ENCODE results near the gene NAV2. TPM values are rescaled to one million over a fixed set of nuclear protein-coding genes. Genes with fewer than 3 reads are reported as not detected.

NAV2 gene
- total and polyA plus RNA-seq, 5 experiments from 2014 or later, result 0.06 to 4.2 (median 1.1) TPM; not detected in 1

- DNase-seq, result no peak
- no peaks in the 10 kb centered on the region for H3K9me3 Mint-ChIP-seq
- POLR2A ChIA-PET, result no interaction called here
These were observed 14.6 kb downstream of the NAV2 start for GRCh38 chr11:19727246-19727645.

DNA sequence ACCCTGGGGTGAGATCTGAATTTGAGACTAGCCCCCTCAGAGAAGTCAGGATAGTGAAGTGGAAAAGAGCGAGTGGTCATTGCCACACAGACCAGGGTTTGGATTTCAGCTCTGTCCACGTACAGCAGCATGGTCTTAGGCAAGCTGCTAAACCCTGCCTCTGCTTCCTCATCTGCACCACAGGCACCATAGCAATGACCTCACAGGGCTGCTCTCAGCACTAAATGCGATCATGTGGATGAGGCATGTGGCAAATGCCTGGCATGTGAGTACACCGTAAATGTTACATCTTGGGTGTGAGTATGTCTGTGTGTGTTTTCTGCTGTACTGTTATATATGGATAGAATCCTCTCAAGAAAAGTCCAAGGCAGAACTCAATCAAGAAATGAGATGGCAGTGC, 15.8 kb downstream of the NAV2 start:
- ATAC-seq (no peak), DNase-seq (no peak)
- Mint-ChIP-seq H3K4me3 (no peak overlapping the region), H3K4me1 (peaks cover 7 to 17% (median 12%) of the 10 kb centered on the region in 4 donors), H3K36me3 (no peaks in the 10 kb centered on the region), H3K9me3 (no peaks in the 10 kb centered on the region), H3K27me3 (peaks cover 0 to 3% (median 0%) of the 10 kb centered on the region in 5 donors), H3K27ac (peak overlapping the region in 1 of 10 donors; percentile 3)
- POLR2A ChIA-PET, result no interaction called here

More at GRCh38 chr11:19727246-19727645, 14.6 kb downstream of the NAV2 start:
- H3K27me3 Mint-ChIP-seq, result peaks cover 0 to 3% (median 0%) of the 10 kb centered on the region in 5 donors
- ATAC-seq, result no peak
- H3K27ac Mint-ChIP-seq, result peak overlapping the region in 2 of 10 donors; percentile 23 to 77
- no peak overlapping the region for H3K4me3 Mint-ChIP-seq
- peaks cover 8 to 28% (median 24%) of the 10 kb centered on the region in 4 donors for H3K4me1 Mint-ChIP-seq
- no peaks in the 10 kb centered on the region for H3K36me3 Mint-ChIP-seq

DNA sequence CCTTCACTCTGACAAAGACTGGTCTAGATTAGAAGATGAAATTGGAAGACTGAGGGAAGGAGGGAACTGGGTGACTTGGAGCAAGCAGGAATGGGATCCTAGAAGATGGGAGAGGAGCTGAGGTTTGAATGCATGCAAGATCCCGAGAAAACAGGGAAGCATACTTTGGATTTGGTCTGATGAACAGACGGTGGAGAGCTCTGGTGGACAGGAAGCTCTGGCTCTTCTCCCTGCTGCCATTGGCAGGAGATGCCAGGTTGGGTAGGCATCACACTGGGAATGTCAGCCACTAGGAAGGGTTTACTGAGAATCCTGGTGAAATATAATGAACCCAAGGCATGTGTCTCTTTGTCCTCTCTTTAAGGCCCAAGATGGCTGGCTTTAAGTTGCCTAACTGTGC, 16.5 kb downstream of the NAV2 start:
- POLR2A ChIA-PET, result no interaction called here
- ATAC-seq (no peak), DNase-seq (no peak)
- Mint-ChIP-seq H3K4me1 (peaks cover 0 to 10% (median 5%) of the 10 kb centered on the region in 4 donors), H3K9me3 (no peaks in the 10 kb centered on the region), H3K27ac (no peak overlapping the region), H3K36me3 (no peaks in the 10 kb centered on the region), H3K4me3 (no peak overlapping the region), H3K27me3 (peaks cover 0 to 7% (median 0%) of the 10 kb centered on the region in 5 donors)

DNA sequence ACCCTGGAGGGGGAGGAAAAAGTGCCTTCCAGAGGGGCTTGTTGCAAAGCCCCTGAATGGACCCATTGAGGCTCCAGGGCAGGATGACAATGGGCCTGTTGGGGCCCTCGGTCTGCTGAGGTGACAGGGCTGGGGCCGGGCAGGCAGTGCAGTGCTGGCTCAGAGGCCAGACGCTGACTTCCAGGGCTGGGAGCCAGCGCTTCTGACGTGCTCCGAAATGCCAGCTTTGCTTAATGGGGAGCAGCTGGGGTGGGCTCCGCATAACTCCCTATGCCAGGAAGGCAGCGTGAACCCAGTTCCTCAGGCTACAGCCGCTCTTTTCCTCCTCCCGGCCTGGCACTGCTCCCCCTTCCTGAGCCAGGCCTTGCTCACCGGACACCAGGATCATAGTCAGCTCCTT, 17.7 kb downstream of the NAV2 start:
- DNase-seq, result no peak
- POLR2A ChIA-PET, result no interaction called here
- Mint-ChIP-seq H3K27me3 (peaks cover 0 to 7% (median 0%) of the 10 kb centered on the region in 5 donors), H3K4me1 (peaks cover 0 to 1% (median 0%) of the 10 kb centered on the region in 4 donors), H3K4me3 (no peak overlapping the region), H3K9me3 (no peaks in the 10 kb centered on the region), H3K36me3 (no peaks in the 10 kb centered on the region), H3K27ac (no peak overlapping the region)
- ATAC-seq, result no peak

DNA sequence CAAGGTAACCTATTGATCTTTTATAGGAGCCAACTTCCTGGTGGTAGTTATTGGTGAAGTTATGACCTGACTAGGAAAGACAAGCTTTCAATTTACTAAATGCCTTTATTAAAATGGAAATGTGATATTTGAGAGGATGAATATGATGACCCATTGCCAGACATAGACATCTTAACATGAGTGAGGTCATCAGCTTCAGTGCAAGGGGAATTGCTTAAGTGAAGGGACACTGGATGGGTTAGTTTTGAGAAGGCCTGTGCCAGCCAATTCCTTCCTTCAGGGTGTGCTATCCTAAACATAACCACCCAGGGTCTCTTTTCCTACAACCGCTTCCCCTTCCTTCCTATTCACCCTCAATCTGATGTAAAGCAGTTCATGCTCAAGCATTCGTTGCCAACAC, 21.5 kb downstream of the NAV2 start:
- no peaks in the 10 kb centered on the region for H3K36me3 Mint-ChIP-seq
- POLR2A ChIA-PET, result no interaction called here
- no peaks in the 10 kb centered on the region for H3K9me3 Mint-ChIP-seq
- no peak overlapping the region for H3K27ac Mint-ChIP-seq
- H3K27me3 Mint-ChIP-seq, result peaks cover 0 to 10% (median 0%) of the 10 kb centered on the region in 5 donors
- no peak for ATAC-seq
- no peak for DNase-seq
- H3K4me1 Mint-ChIP-seq, result peaks cover 0 to 1% (median 0%) of the 10 kb centered on the region in 4 donors
- no peak overlapping the region for H3K4me3 Mint-ChIP-seq

DNA sequence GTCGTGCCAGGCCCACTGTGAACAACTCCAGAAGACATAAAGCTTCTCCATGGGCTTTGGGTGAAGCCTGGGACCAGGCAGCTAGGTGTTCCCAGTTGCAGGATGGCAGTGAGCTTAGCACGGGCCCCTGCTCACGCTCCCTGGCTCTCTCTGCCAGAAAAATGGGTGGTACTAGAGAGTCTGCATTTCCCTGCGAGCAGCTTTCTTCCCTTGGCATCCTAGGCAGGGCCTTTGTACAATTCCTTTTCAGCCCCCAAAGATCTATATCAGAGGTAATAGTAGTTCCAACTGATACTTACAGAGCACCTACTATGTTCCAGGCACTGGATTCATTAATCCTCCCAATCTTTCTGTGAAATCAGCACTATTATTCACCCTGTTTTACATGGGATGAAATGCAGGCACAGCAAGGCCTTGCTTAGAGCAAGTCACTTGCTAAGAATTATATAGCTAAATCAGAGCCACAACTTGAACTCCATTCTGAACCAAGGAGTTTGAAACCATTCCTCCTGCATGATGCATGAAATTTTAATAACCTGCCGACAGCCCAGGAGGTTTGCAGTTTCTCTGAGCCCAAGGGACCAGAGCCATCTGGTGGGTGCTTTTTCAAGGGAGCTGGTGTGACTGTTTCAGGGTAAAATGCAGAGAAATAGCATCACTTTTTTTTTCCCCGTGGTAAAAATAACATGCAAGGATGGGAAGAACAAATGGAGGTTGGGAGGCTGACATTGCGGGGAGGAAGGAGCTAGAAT, 22.7 kb downstream of the NAV2 start:
- no peaks in the 10 kb centered on the region for H3K36me3 Mint-ChIP-seq
- no peak overlapping the region for H3K27ac Mint-ChIP-seq
- no peaks in the 10 kb centered on the region for H3K9me3 Mint-ChIP-seq
- peaks cover 0 to 1% (median 0%) of the 10 kb centered on the region in 4 donors for H3K4me1 Mint-ChIP-seq
- no peak overlapping the region for H3K4me3 Mint-ChIP-seq
- POLR2A ChIA-PET, result no interaction called here
- no peak for DNase-seq
- peaks cover 0 to 10% (median 0%) of the 10 kb centered on the region in 5 donors for H3K27me3 Mint-ChIP-seq
- ATAC-seq, result no peak

- DNase-seq, result no peak
- no peak for ATAC-seq
- Mint-ChIP-seq H3K4me1 (peaks cover 0 to 1% (median 0%) of the 10 kb centered on the region in 4 donors), H3K27me3 (peaks cover 0 to 10% (median 0%) of the 10 kb centered on the region in 5 donors), H3K27ac (no peak overlapping the region), H3K9me3 (no peaks in the 10 kb centered on the region), H3K4me3 (no peak overlapping the region), H3K36me3 (no peaks in the 10 kb centered on the region)
- POLR2A ChIA-PET, result no interaction called here
These were observed 23.4 kb downstream of the NAV2 start for GRCh38 chr11:19735909-19736498.

- POLR2A ChIA-PET, result no interaction called here
- Mint-ChIP-seq H3K27me3 (peaks cover 0 to 10% (median 0%) of the 10 kb centered on the region in 5 donors), H3K9me3 (no peaks in the 10 kb centered on the region), H3K4me1 (no peaks in the 10 kb centered on the region), H3K27ac (peak overlapping the region in 1 of 10 donors; percentile 2), H3K36me3 (no peaks in the 10 kb centered on the region), H3K4me3 (no peak overlapping the region)
- no peak for DNase-seq
- ATAC-seq, result no peak
These were observed 24.2 kb downstream of the NAV2 start for GRCh38 chr11:19736831-19737230.

GRCh38 chr11:19737575-19737974, 24.9 kb downstream of the NAV2 start:
- Mint-ChIP-seq H3K4me1 (no peaks in the 10 kb centered on the region), H3K36me3 (no peaks in the 10 kb centered on the region), H3K27ac (no peak overlapping the region), H3K4me3 (no peak overlapping the region), H3K27me3 (peaks cover 0 to 10% (median 0%) of the 10 kb centered on the region in 5 donors), H3K9me3 (no peaks in the 10 kb centered on the region)
- DNase-seq (no peak), ATAC-seq (no peak)
- POLR2A ChIA-PET, result no interaction called here

- Mint-ChIP-seq H3K36me3 (no peaks in the 10 kb centered on the region), H3K9me3 (no peaks in the 10 kb centered on the region), H3K4me1 (no peaks in the 10 kb centered on the region), H3K4me3 (no peak overlapping the region), H3K27ac (no peak overlapping the region), H3K27me3 (peaks cover 0 to 14% (median 1%) of the 10 kb centered on the region in 5 donors)
- ATAC-seq (no peak), DNase-seq (no peak)
- POLR2A ChIA-PET, result no interaction called here
These were observed 25.5 kb downstream of the NAV2 start for GRCh38 chr11:19738124-19738523.

GRCh38 chr11:19739872-19740271, 27.2 kb downstream of the NAV2 start:
- no peak overlapping the region for H3K4me3 Mint-ChIP-seq
- DNase-seq (no peak), ATAC-seq (no peak)
- POLR2A ChIA-PET, result no interaction called here
- H3K27ac Mint-ChIP-seq, result no peak overlapping the region
- H3K9me3 Mint-ChIP-seq, result no peaks in the 10 kb centered on the region
- H3K36me3 Mint-ChIP-seq, result no peaks in the 10 kb centered on the region
- no peaks in the 10 kb centered on the region for H3K4me1 Mint-ChIP-seq
- peaks cover 0 to 7% (median 1%) of the 10 kb centered on the region in 5 donors for H3K27me3 Mint-ChIP-seq

GRCh38 chr11:19740586-19740985, 27.9 kb downstream of the NAV2 start:
- no peaks in the 10 kb centered on the region for H3K9me3 Mint-ChIP-seq
- POLR2A ChIA-PET, result no interaction called here
- DNase-seq, result no peak
- no peaks in the 10 kb centered on the region for H3K4me1 Mint-ChIP-seq
- no peaks in the 10 kb centered on the region for H3K36me3 Mint-ChIP-seq
- no peak for ATAC-seq
- H3K27me3 Mint-ChIP-seq, result peaks cover 0 to 7% (median 1%) of the 10 kb centered on the region in 5 donors
- no peak overlapping the region for H3K4me3 Mint-ChIP-seq
- no peak overlapping the region for H3K27ac Mint-ChIP-seq

DNA sequence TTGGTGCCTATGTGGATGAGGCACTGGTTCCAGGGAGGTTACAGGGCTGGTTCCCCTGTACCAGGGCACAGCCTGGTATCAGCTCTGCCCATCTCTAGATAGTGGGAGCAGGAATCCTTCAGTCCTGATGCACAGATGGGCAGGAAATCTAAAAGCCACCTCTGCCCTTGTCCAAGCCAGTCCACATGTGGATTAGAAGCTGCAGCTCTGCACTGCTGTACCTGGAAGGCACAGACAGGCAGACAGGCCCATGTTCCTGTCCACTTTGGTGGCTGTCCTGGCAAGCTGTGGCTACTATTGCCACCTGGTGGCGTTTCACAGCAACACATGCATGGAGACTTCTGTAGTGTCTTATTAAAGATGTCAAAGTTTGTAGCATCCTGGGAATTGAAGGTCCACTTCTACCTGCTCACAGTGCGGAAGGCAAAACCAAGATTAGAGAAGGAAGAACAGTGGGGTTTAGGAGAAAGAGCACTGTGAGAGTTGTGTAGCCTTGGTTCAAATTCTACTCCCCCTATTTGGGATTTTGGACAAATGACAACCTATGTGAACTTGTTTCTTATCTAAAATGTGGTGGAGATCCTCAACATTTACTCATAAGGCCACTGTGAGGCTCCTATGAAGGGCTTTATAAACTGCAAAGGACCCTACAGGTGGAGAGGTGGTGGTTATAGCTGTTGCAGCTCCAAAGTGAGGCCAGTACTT, 30.1 kb downstream of the NAV2 start:
- peaks cover 0 to 7% (median 0%) of the 10 kb centered on the region in 5 donors for H3K27me3 Mint-ChIP-seq
- peak; percentile 28 to 81 (median 52) for DNase-seq
- no peak overlapping the region for H3K4me3 Mint-ChIP-seq
- no peaks in the 10 kb centered on the region for H3K36me3 Mint-ChIP-seq
- POLR2A ChIA-PET, result no interaction called here
- no peaks in the 10 kb centered on the region for H3K9me3 Mint-ChIP-seq
- ATAC-seq, result peak; percentile 54 to 67
- H3K27ac Mint-ChIP-seq, result no peak overlapping the region
- no peaks in the 10 kb centered on the region for H3K4me1 Mint-ChIP-seq
